GM19238 (cell line): Measurements from ENCODE around the gene AP2A2.

Source experiments
- DNase-seq: peaks from one replicate; pipeline ENCODE4 v3.0.0; 2011; ENCODE audit warnings: low spot score; ENCODE audit not compliant: insufficient read length

Gene AP2A2

GRCh38 chr11:995044-995751 lies 69.5 kb downstream of the AP2A2 start:
- no peak for DNase-seq

- DNase-seq, result peak; percentile 72
Observed at GRCh38 chr11:995752-996420, 70.2 kb downstream of the AP2A2 start.

GRCh38 chr11:996681-997080 lies 71.0 kb downstream of the AP2A2 start:
- no peak for DNase-seq

GRCh38 chr11:997907-998306 lies 72.2 kb downstream of the AP2A2 start:
- no peak for DNase-seq

GRCh38 chr11:999009-999408 lies 73.3 kb downstream of the AP2A2 start:
- DNase-seq, result no peak

- no peak for DNase-seq
Observed at GRCh38 chr11:1000357-1001278, 74.9 kb downstream of the AP2A2 start.

- no peak for DNase-seq
Observed at GRCh38 chr11:1001617-1002405, 76.1 kb downstream of the AP2A2 start.

- DNase-seq, result no peak
Observed at GRCh38 chr11:1002406-1002984, 76.8 kb downstream of the AP2A2 start.

- DNase-seq, result no peak
Observed at GRCh38 chr11:1003159-1003558, 77.5 kb downstream of the AP2A2 start.

- DNase-seq, result no peak
Observed at GRCh38 chr11:1005928-1006327, 80.3 kb downstream of the AP2A2 start.

GRCh38 chr11:1006762-1007161 lies 81.1 kb downstream of the AP2A2 start:
- no peak for DNase-seq

GRCh38 chr11:1007279-1007678 lies 81.6 kb downstream of the AP2A2 start:
- DNase-seq, result no peak

- no peak for DNase-seq
Observed at GRCh38 chr11:1008001-1008802, 82.5 kb downstream of the AP2A2 start.

GRCh38 chr11:1008803-1009145 lies 83.1 kb downstream of the AP2A2 start:
- DNase-seq, result no peak

GRCh38 chr11:1009371-1009770 lies 83.7 kb downstream of the AP2A2 start:
- DNase-seq, result no peak

GRCh38 chr11:1009991-1010390 lies 84.3 kb downstream of the AP2A2 start:
- no peak for DNase-seq

GRCh38 chr11:1010551-1011319 lies 85.1 kb downstream of the AP2A2 start:
- DNase-seq, result no peak

GRCh38 chr11:1011320-1011698 lies 85.6 kb downstream of the AP2A2 start:
- no peak for DNase-seq

- DNase-seq, result no peak
Observed at GRCh38 chr11:1012291-1012690, 86.6 kb downstream of the AP2A2 start.
